GM18508 (cell line): ENCODE data around the gene KMO.

Experiments used
- ATAC-seq: cut with Tn5 transposase; IDR thresholded peaks from one replicate; pipeline ENCODE4 v1.9.1; 2021; ENCODE audit warnings: moderate number of reproducible peaks; ENCODE audit not compliant: insufficient read depth, unreplicated experiment

The KMO gene

DNA sequence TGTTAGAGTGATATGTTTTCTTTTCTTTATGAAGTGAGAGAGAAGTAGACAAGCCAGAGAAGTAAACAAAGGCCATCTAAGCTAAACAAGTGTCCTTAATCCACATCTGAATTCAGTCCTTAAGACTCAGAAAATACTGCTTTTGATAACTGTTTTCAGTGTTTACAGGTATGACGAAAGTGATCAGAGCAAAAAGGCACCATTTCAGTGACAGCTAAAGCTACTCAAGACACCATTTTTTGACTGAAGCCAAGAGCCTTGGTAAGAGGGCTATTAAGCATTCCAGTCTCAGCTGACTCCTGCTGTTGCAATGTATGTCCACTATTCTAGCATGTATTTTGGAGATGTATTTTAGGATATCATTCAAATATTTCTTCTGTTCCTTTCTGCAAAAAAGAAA, 4.1 kb downstream of the KMO start:
- ATAC-seq, result no peak

DNA sequence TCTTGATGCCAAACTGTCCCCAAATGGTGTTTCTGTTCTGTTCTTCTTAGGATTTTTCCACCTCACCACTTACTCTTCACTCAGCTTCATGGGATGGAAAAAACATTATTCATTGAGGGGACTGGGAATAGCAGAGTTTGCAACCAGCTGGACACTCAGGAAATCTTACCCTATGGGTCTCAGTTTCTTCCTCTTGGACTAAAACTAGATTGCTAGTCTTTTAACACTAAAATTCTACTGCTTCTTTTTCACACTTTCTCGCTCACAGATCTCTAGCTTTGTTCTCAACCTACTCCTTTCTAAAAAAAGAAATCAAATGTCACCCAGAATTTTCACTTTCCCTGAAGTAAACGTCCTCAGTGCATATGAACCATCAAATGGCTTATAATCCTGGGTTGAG, 4.8 kb downstream of the KMO start:
- ATAC-seq, result no peak

DNA sequence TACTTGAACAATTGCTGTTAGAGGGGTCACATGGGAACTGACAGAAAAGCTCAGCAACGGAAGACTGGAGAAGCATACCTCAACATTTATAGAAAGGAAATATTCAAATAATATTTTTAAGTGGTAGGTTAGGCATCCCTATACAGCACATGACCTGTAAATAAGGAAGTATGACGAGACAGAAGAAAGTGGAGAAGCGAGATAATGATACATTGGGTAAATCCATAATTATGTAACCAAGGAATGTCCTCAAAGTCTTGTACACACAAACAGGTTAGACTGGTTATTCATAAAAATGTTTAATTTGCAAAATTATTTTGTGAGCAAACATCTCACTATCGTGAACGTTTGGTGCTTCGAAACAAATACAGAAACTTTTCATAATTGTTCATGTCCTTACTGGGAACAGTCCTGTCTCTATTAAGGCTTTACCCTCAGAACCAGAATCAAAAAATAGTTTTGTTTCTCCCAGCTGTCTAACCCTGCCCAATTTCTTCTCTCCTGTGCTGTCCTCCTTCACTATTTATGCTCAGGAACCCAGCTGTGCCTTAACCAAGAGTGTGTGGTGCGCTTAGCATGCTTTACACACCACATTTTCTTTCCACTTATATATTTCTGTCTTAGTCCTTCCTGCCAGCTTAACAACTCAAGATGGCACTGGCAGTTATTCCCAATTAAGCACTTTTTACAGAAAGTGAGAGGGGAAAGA, 10.2 kb downstream of the KMO start:
- ATAC-seq, result no peak

- ATAC-seq, result no peak
Measured at GRCh38 chr1:241548008-241548407, 15.8 kb downstream of the KMO start.

- ATAC-seq, result no peak
Measured at GRCh38 chr1:241550318-241550717, 18.1 kb downstream of the KMO start.

DNA sequence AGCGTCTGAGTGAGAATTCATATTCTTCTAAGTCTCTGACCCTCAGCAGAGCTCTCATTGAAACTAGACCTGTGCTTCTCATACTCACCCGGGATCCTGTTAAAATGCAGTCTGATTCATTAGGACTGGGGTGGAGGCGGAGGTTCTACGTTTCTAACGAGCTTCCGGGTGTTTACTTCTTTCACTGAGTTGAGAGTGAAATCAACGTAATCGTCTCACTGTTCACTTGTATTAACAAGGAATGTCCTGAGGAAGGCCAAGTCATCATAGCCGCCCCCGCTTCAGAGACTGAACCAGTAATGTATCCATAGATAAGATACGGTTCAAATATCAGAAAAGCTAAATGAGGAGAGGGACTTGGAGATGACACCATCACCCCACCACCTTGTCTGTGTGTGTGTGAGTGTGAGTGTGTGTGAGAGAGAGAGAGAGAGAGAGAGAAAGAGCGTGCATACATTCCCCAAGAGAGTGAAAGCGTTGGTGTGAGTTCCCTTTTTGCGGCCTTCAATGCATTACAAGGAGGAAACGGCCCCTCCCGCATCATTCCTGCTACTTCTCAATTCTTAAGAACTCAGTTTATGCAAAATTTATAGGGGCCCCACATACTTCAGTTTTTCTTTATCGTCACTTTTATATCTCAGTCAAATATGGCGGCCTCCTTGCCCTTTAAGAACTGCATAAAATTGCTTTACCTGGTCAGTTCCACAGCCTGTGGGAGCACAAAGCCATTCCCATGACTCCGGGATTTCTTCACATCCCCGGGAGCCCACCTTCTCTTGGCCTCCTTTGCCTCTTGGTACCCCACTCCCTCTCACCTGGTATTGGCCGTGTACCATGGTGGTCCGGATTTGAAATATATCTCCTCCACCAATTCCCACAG, 19.8 kb downstream of the KMO start:
- peak; percentile 60 for ATAC-seq

- ATAC-seq, result no peak
Measured at GRCh38 chr1:241553886-241554592, 21.9 kb downstream of the KMO start.

DNA sequence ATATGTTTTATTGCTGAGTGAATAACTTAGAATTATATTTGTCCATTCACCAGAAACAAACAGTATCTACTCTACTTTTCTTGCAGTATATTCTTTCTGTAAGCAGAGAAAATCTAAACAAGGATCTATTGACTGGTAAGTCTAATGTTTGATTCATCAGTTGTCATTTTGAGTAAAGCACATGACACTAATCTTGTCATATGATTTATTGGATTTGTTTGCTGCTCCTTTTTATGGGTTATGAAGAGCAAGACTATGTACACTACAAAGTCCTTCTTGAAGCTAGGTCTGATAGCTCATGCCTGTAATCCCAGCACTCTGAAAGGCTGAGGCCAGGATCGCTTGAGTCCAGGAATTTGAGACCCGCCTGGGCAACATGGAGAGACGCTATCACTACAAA, 23.3 kb downstream of the KMO start:
- no peak for ATAC-seq

DNA sequence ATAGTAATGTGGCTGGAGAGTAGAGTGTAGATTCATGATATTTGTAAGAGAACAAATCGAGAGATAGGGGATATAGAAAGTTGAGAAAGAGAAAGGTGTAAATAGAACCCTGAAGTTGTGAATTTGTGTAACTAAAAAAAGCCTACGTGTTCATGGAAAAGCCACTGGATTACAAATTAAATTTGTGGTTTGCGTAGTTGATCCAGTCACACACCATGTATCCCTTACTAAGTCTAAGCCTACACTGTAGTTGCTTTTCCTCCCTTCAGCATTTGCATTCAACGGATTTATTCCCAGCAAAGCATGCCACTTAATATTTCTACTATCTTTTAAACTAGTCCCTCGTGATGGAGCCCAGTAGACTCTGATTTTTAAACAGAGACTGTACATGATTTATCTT, 24.9 kb downstream of the KMO start:
- no peak for ATAC-seq

DNA sequence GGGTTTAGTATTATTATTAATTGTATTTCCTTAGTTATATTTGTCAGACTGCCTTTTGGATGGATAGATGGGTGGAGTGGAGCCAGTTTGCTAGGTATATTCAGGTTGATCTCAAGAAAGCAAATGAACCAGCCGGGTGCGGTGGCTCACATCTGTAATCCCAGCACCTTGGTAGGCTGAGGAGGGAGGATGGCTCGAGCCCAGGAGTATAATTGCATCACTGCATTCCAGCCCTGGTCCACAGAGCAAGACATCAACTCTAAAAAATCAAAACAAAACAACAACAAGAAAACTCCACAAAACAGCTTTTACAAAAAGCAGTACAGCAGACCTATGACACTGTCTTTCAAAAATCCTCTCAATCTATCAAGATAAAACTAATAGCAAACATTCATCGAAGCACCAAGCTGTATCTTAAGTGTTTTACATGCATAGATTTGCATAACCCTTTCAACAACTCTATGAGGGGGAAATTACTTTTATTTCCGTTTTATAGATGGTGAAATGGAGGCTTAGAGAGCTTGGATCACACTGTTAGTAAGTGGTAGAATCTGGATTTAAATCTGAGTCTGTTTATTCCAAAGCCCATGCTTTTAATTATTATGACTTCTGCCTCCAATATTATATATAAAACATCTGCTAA, 25.5 kb downstream of the KMO start:
- no peak for ATAC-seq

GRCh38 chr1:241560146-241560848, 28.1 kb downstream of the KMO start:
- no peak for ATAC-seq

GRCh38 chr1:241560849-241561187, 28.6 kb downstream of the KMO start:
- no peak for ATAC-seq

GRCh38 chr1:241569848-241570247, 37.7 kb downstream of the KMO start:
- no peak for ATAC-seq

GRCh38 chr1:241574154-241574553, 42.0 kb downstream of the KMO start:
- ATAC-seq, result no peak

DNA sequence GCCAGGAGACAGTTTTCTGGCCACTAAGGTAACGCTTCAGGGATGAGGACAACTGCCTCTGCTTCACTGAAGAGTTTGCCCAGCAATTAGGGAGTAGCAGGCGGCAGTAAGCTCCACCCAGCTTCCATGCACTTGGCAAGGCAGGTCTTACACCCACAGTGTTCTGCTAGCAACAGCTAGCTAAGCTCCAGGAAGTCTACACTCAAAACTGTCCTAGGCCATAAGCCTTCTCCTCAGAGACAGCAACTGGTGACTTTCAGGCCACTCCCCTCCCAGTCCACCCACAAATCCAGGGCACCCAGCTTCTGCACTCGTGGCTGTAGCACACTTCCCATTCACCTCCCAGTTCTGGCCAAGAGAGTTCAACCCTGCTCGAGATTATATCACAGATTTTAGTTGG, 47.3 kb downstream of the KMO start:
- no peak for ATAC-seq

DNA sequence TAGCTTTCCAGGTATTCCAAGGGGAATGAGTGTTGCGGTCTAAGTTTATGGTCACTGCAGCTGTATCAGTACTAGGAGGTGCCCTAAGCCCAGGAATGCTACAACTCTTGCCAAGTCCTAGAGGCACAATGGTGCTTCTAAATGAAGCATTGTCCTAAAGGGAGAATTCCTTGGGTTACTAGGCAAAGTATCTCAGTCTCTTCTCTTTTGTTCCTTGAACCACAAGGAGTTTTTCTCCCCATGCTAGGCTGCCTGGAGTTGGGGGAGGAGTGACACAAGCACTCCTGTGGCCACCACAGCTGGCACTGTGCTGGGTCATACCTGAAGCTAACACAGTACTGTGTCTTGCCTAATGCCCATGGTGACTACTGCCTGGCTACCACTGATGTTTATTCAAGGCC, 50.7 kb downstream of the KMO start:
- ATAC-seq, result no peak

GRCh38 chr1:241586905-241587512, 54.8 kb downstream of the KMO start:
- no peak for ATAC-seq

DNA sequence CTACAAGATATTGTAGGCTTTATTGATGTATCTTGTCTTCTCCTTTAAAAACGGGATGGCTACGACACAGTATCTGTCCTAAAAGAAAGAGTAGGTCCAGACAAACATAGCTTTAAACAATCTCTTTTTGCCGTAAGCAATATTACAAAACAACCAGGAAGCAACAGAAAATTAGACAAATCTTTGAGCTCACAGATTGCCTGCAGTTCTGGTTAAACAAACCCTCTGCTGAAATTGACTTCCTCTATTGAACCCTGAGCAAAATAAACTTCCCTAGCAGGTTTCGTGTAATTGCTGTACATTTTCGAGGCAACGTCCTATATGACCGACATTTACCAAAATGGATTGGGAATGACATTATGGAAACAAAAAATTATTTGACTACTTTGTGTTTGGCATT, 57.3 kb downstream of the KMO start:
- ATAC-seq, result no peak

- no peak for ATAC-seq
Measured at GRCh38 chr1:241590719-241591118, 58.5 kb downstream of the KMO start.

DNA sequence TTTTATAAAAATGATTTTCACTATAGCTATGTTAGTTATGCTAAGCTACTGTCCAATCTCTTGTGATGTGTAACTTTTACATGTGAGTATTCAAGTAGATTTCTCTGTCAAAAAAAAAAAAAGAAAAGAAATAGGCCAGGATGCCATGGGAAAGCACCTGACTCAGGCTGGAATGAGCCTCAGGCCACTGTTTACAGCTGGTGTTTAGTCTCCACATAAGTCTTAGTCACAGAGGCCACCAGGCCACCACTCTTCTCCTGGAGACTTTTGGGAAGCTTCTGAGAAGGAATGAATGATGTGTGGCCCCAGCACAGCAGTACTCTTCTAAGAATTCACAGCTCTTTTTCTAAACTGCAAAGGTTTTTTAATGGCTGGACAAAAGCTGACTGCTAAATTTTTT, 59.1 kb downstream of the KMO start:
- no peak for ATAC-seq
